CD4-positive, alpha-beta T cell treated with Interleukin-17A for 1 hour (primary cell): ENCODE results near the gene IWS1.
"Not testable (repeated sequence)": the region's sequence is repeated elsewhere in the genome, so short reads cannot be mapped to it uniquely, and the experiment has no call there.

Source experiments
- DNase-seq: peaks from one replicate; pipeline ENCODE4 v3.0.0-alpha.2; 2020

IWS1 gene

GRCh38 chr2:127526132-127527000 is at the start of gene IWS1:
Gene IWS1 (minus strand): TSS chr2:127526489. CDS start chr2:127526208, 281 bp downstream.
- DNase-seq: peak; percentile 94

- no peak for DNase-seq
These were observed 49.7 kb upstream of the IWS1 start for GRCh38 chr2:127575941-127576432.

- no peak for DNase-seq
These were observed 49.0 kb upstream of the IWS1 start for GRCh38 chr2:127575185-127575765.

GRCh38 chr2:127574656-127575055 is 48.4 kb upstream of the IWS1 start:
- DNase-seq: no peak

- no peak for DNase-seq
These were observed 47.5 kb upstream of the IWS1 start for GRCh38 chr2:127573771-127574170.

GRCh38 chr2:127573298-127573697 is 47.0 kb upstream of the IWS1 start:
- DNase-seq: no peak

GRCh38 chr2:127572841-127573240 is 46.6 kb upstream of the IWS1 start:
- DNase-seq: no peak

GRCh38 chr2:127572352-127572751 is 46.1 kb upstream of the IWS1 start:
- DNase-seq: not testable (repeated sequence)

- DNase-seq: no peak
These were observed 44.3 kb upstream of the IWS1 start for GRCh38 chr2:127570282-127571250.

- DNase-seq: no peak
These were observed 43.4 kb upstream of the IWS1 start for GRCh38 chr2:127569666-127570065.

- DNase-seq: no peak
These were observed 41.8 kb upstream of the IWS1 start for GRCh38 chr2:127568128-127568527.

- DNase-seq: no peak
These were observed 41.1 kb upstream of the IWS1 start for GRCh38 chr2:127567351-127567854.

GRCh38 chr2:127566576-127566975 is 40.3 kb upstream of the IWS1 start:
- no peak for DNase-seq

GRCh38 chr2:127566139-127566417 is 39.8 kb upstream of the IWS1 start:
- DNase-seq: no peak

GRCh38 chr2:127565261-127566138 is 39.2 kb upstream of the IWS1 start:
- no peak for DNase-seq

- no peak for DNase-seq
These were observed 38.4 kb upstream of the IWS1 start for GRCh38 chr2:127564429-127565260.

- peak; percentile 16 for DNase-seq
These were observed 37.5 kb upstream of the IWS1 start for GRCh38 chr2:127563458-127564428.

- no peak for DNase-seq
These were observed 36.6 kb upstream of the IWS1 start for GRCh38 chr2:127562936-127563335.

GRCh38 chr2:127561371-127561770 is 35.1 kb upstream of the IWS1 start:
- DNase-seq: no peak

- no peak for DNase-seq
These were observed 34.6 kb upstream of the IWS1 start for GRCh38 chr2:127560931-127561280.
